PFSK-1 (cell line): ENCODE measurements around the gene CUX1.

Source experiments
- FOXP2 ChIP-seq: optimal IDR thresholded peaks from 2 replicates; pipeline ENCODE3; 2011; ENCODE audit warnings: borderline replicate concordance, control low read depth, inconsistent platforms; ENCODE audit not compliant: insufficient read depth; ENCODE audit errors: extremely low read length, extremely low read depth
- POLR2AphosphoS5 ChIP-seq: IDR thresholded peaks from 2 replicates; pipeline ENCODE4 v1.6.1; 2012; ENCODE audit warnings: low read depth, mild to moderate bottlenecking, control low read depth, low read length, moderate library complexity
- REST ChIP-seq, 2 experiments: IDR thresholded peaks; 2 replicates each; pipeline versions ENCODE4 v1.6.1 to v1.8.0; 2011 to 2012; ENCODE audit warnings: low read depth in 2 of 2, low read length in 2 of 2, control low read depth in 1 of 2, inconsistent platforms in 1 of 2, mild to moderate bottlenecking in 1 of 2, moderate library complexity in 1 of 2; ENCODE audit not compliant: insufficient read depth in 1 of 2
- SIN3A ChIP-seq: IDR thresholded peaks from 2 replicates; pipeline ENCODE4 v1.6.1; 2012; ENCODE audit warnings: mild to moderate bottlenecking, low read length, moderate library complexity, borderline replicate concordance; ENCODE audit not compliant: insufficient read depth
- TAF1 ChIP-seq: IDR thresholded peaks from 2 replicates; pipeline ENCODE4 v1.6.1; 2012; ENCODE audit warnings: low read length, control low read depth, borderline replicate concordance; ENCODE audit not compliant: insufficient read depth

The CUX1 gene

GRCh38 chr7:101841328-101841727 is 23.9 kb downstream of the CUX1 start:
- TF ChIP-seq REST (IDR thresholded peaks at IDR 0.05; ENCODE audit: insufficient read depth in 1 of 2, low read depth in 2 of 2, low read length in 2 of 2), result no peak
- no peak for TF ChIP-seq TAF1
- TF ChIP-seq POLR2AphosphoS5, result no peak
- TF ChIP-seq SIN3A, result no peak
- TF ChIP-seq FOXP2, result no peak

DNA sequence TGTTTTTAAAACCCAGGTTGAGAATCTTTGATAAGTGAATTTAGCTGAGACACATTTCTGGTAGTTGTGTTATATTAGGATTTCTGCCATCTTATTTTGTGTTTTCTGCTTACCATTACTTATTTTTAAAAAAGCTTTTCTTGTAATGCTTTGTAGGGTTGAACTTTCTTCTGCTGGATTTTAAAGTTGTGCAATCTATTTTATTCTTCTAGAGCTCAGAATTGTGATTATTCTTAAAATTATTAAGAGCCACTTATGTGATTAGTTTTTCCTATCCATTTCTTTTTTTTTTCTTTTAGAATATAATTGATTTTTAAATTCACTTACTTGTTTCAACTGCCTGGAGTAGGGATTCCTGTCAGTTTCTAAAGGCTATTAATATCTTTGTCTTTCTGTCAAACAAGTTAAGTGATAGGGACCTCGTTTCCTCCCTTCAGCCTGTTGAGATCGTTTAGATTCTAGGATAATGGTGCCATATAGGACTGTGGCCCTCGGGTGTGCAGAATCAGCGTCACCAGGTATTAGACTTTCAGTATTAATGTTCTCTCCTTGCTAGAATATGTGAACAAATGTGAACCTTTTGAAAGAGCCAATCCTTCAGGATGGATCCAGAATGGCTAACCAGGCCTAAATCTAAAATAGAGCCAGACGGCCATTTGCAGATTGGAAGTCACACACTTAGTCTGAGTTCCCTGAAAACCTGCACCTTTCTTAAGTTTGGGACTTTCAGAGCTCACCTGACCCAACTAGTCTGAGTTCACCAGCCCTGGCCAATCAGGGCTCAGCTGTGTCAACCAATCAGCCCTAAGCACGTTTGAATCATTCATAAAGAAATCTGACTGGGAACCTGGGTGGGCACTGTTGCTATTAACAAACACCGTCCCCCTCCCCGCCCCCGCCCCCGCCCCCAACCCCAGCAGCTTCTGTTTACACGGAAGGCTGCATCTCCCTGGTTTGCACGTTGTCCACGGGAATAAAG is 26.2 kb downstream of the CUX1 start:
- TF ChIP-seq POLR2AphosphoS5, result no peak
- no peak for TF ChIP-seq SIN3A
- no peak for TF ChIP-seq REST (IDR thresholded peaks at IDR 0.05; ENCODE audit: insufficient read depth in 1 of 2, low read depth in 2 of 2, low read length in 2 of 2)
- TF ChIP-seq TAF1, result no peak
- no peak for TF ChIP-seq FOXP2

GRCh38 chr7:101845974-101846373 is 28.5 kb downstream of the CUX1 start:
- TF ChIP-seq TAF1, result no peak
- TF ChIP-seq FOXP2, result no peak
- no peak for TF ChIP-seq POLR2AphosphoS5
- no peak for TF ChIP-seq SIN3A
- no peak for TF ChIP-seq REST (IDR thresholded peaks at IDR 0.05; ENCODE audit: insufficient read depth in 1 of 2, low read depth in 2 of 2, low read length in 2 of 2)

GRCh38 chr7:101846800-101847538 is 29.5 kb downstream of the CUX1 start:
- TF ChIP-seq REST (IDR thresholded peaks at IDR 0.05; ENCODE audit: insufficient read depth in 1 of 2, low read depth in 2 of 2, low read length in 2 of 2) (no peak), POLR2AphosphoS5 (no peak), TAF1 (no peak), FOXP2 (no peak), SIN3A (no peak)
